NCI-H1048 (cell line): ENCODE measurements around the gene GNB1.
A peak's percentile ranks its signal among the peaks of the same experiment; 100 is the strongest.

Experiments
- DNase-seq: peaks from one replicate; lab custom pipeline; 2025; lab: John Stamatoyannopoulos, UW

GNB1 gene

GRCh38 chr1:1922956-1923833 is 32.3 kb upstream of the GNB1 start:
- no peak for DNase-seq

- no peak for DNase-seq
Observed at GRCh38 chr1:1922702-1922955, 31.7 kb upstream of the GNB1 start.

- DNase-seq = no peak
Observed at GRCh38 chr1:1921901-1922701, 31.2 kb upstream of the GNB1 start.

GRCh38 chr1:1921459-1921862 is 30.6 kb upstream of the GNB1 start:
- DNase-seq = no peak

- DNase-seq = no peak
Observed at GRCh38 chr1:1920608-1921458, 29.9 kb upstream of the GNB1 start.

- DNase-seq = no peak
Observed at GRCh38 chr1:1920057-1920607, 29.2 kb upstream of the GNB1 start.

- DNase-seq = peak; percentile 96
Observed at GRCh38 chr1:1919304-1920056, 28.6 kb upstream of the GNB1 start.

GRCh38 chr1:1918901-1919303 is 28.0 kb upstream of the GNB1 start, which contains the start of gene TMEM52:
Gene TMEM52 (minus strand): TSS chr1:1919279. CDS start chr1:1919265, 14 bp downstream.
- no peak for DNase-seq

- DNase-seq = no peak
Observed at GRCh38 chr1:1917995-1918900, 27.4 kb upstream of the GNB1 start.

- no peak for DNase-seq
Observed at GRCh38 chr1:1917304-1917976, 26.6 kb upstream of the GNB1 start.

- DNase-seq = no peak
Observed at GRCh38 chr1:1916851-1917251, 26.0 kb upstream of the GNB1 start.

GRCh38 chr1:1915911-1916840 is 25.3 kb upstream of the GNB1 start:
- DNase-seq = no peak

- no peak for DNase-seq
Observed at GRCh38 chr1:1914971-1915692, 24.2 kb upstream of the GNB1 start, which contains the start of gene CALML6. Gene CALML6 (plus strand): TSS chr1:1915260. CDS start chr1:1915281, 21 bp downstream.

GRCh38 chr1:1914101-1914970 is 23.4 kb upstream of the GNB1 start:
- no peak for DNase-seq

- DNase-seq = no peak
Observed at GRCh38 chr1:1911350-1912041, 20.6 kb upstream of the GNB1 start.

- no peak for DNase-seq
Observed at GRCh38 chr1:1910651-1911331, 19.9 kb upstream of the GNB1 start.
